ENCODE results near the gene CTTNBP2NL. TPM values are rescaled to one million over a fixed set of nuclear protein-coding genes. Genes with fewer than 3 reads are reported as not detected.
"Not testable (repeated sequence)": the region's sequence is repeated elsewhere in the genome, so short reads cannot be mapped to it uniquely, and the experiment has no call there.

Gene CTTNBP2NL
- total RNA-seq, 1 donor from 2014 or later, result 24.8 TPM

GRCh38 chr1:112396653-112397471, 848 bp downstream of the CTTNBP2NL start:
- Histone ChIP-seq H3K27me3 (no peaks in the 10 kb centered on the region), H3K4me3 (peak overlapping the region; percentile 87 to 95), H3K9me3 (no peaks in the 10 kb centered on the region), H3K36me3 (no peaks in the 10 kb centered on the region), H3K4me1 (peaks cover 86% of the 10 kb centered on the region), H3K27ac (peak overlapping the region; percentile 96)
- DNase-seq (ENCODE audit: extremely low spot score in 2 of 2), result no peak
- intact Hi-C loops (cut with DNase I), result loop anchor here (5.0 kb wide), 2 partner anchors 65 to 320 kb away; partner anchors contain the start of gene PPM1J
- no peak for TF ChIP-seq POLR2A (IDR thresholded peaks at IDR 0.05)

DNA sequence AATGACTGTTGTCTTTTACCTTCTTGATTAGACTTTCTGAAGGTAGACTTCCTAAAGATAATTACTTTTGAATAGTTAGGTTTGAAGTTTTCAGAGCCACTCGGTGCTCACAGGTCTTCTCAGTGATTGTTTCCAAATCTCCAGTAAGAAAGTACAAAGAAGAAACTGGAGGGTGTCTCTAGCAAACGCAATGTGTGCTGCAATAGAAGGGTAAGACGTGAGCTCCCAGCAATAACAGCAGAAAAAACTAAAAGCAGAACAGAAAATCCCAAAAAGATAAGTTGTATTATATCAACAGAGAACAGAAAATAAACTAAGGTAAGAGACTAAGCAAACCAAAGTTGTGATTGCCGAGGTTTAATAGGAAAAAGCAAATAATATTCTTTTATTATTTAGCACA, 1.8 kb downstream of the CTTNBP2NL start:
- no peak overlapping the region for H3K27ac ChIP-seq
- DNase-seq (ENCODE audit: extremely low spot score in 2 of 2), result no peak
- peaks cover 87% of the 10 kb centered on the region for H3K4me1 ChIP-seq
- H3K36me3 ChIP-seq, result no peaks in the 10 kb centered on the region
- H3K27me3 ChIP-seq, result no peaks in the 10 kb centered on the region
- peak overlapping the region in 1 of 2 donors; percentile 95 for H3K4me3 ChIP-seq
- intact Hi-C loops (cut with DNase I), result loop anchor here (5.0 kb wide), 2 partner anchors 64 to 319 kb away; partner anchors contain the start of gene PPM1J
- no peaks in the 10 kb centered on the region for H3K9me3 ChIP-seq
- TF ChIP-seq POLR2A (IDR thresholded peaks at IDR 0.05), result no peak
- TF ChIP-seq, protein P1, sequence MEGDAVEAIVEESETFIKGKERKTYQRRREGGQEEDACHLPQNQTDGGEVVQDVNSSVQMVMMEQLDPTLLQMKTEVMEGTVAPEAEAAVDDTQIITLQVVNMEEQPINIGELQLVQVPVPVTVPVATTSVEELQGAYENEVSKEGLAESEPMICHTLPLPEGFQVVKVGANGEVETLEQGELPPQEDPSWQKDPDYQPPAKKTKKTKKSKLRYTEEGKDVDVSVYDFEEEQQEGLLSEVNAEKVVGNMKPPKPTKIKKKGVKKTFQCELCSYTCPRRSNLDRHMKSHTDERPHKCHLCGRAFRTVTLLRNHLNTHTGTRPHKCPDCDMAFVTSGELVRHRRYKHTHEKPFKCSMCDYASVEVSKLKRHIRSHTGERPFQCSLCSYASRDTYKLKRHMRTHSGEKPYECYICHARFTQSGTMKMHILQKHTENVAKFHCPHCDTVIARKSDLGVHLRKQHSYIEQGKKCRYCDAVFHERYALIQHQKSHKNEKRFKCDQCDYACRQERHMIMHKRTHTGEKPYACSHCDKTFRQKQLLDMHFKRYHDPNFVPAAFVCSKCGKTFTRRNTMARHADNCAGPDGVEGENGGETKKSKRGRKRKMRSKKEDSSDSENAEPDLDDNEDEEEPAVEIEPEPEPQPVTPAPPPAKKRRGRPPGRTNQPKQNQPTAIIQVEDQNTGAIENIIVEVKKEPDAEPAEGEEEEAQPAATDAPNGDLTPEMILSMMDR (IDR thresholded peaks at IDR 0.05), result no peak
- TF ChIP-seq POLR2AphosphoS5 (IDR thresholded peaks at IDR 0.05; ENCODE audit: insufficient read depth in 1 of 2, low read depth in 1 of 2), result no peak

DNA sequence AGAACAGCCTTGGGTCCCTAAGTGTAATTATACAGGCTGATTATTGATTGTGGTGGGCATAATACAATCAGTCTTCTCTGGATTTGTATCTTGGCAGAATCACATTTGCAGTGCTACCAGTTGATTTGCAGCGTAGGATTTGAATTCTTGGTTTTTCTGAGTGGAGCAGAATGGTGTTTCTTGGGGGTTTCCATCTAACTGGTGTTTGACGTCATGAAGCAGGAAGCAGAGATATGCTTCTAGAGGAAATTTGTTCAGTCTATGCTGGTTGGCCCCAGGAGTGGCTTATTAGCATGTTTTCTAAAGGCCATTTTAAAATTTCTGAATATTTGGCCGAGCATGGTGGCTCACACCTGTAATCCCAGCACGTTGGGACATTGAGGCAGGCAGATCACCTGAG, 3.4 kb downstream of the CTTNBP2NL start:
- TF ChIP-seq, protein P1 (IDR thresholded peaks at IDR 0.05), result no peak
- TF ChIP-seq POLR2AphosphoS5 (IDR thresholded peaks at IDR 0.05; ENCODE audit: insufficient read depth in 1 of 2, low read depth in 1 of 2) (no peak), POLR2A (IDR thresholded peaks at IDR 0.05) (no peak)
- no peaks in the 10 kb centered on the region for H3K27me3 ChIP-seq
- H3K9me3 ChIP-seq, result no peaks in the 10 kb centered on the region
- no peak for DNase-seq (ENCODE audit: extremely low spot score in 2 of 2)
- no peak overlapping the region for H3K4me3 ChIP-seq
- no peaks in the 10 kb centered on the region for H3K36me3 ChIP-seq
- intact Hi-C loops (cut with DNase I), result loop anchor here (5.0 kb wide), 2 partner anchors 63 to 318 kb away; partner anchors contain the start of gene PPM1J
- H3K27ac ChIP-seq, result no peak overlapping the region
- H3K4me1 ChIP-seq, result peaks cover 75% of the 10 kb centered on the region

- H3K4me3 ChIP-seq; intact Hi-C loops (cut with DNase I); H3K36me3 ChIP-seq; H3K27ac ChIP-seq; H3K9me3 ChIP-seq; DNase-seq (ENCODE audit: extremely low spot score in 2 of 2); H3K27me3 ChIP-seq: not testable (repeated sequence)
- peaks cover 71% of the 10 kb centered on the region for H3K4me1 ChIP-seq
Observed at GRCh38 chr1:112400706-112401105, 4.7 kb downstream of the CTTNBP2NL start.

- H3K27me3 ChIP-seq, result no peaks in the 10 kb centered on the region
- H3K27ac ChIP-seq, result no peak overlapping the region
- peaks cover 75% of the 10 kb centered on the region for H3K4me1 ChIP-seq
- no peak overlapping the region for H3K4me3 ChIP-seq
- no peaks in the 10 kb centered on the region for H3K9me3 ChIP-seq
- intact Hi-C loops (cut with DNase I), result no loop called here
- no peaks in the 10 kb centered on the region for H3K36me3 ChIP-seq
- DNase-seq (ENCODE audit: extremely low spot score in 2 of 2), result no peak
- TF ChIP-seq, protein P1 (IDR thresholded peaks at IDR 0.05), result no peak
- TF ChIP-seq POLR2A (IDR thresholded peaks at IDR 0.05) (no peak), POLR2AphosphoS5 (IDR thresholded peaks at IDR 0.05; ENCODE audit: insufficient read depth in 1 of 2, low read depth in 1 of 2) (no peak)
Observed at GRCh38 chr1:112402682-112403643, 6.9 kb downstream of the CTTNBP2NL start.

Measured in vagina (tissue), 2 donors.